ENCODE data around the gene NFKB2. TPM values are rescaled to one million over a fixed set of nuclear protein-coding genes. Genes with fewer than 3 reads are reported as not detected.

The NFKB2 gene
- total RNA-seq, 2 donors from 2014 or later = 28.7 to 45.2 TPM

DNA sequence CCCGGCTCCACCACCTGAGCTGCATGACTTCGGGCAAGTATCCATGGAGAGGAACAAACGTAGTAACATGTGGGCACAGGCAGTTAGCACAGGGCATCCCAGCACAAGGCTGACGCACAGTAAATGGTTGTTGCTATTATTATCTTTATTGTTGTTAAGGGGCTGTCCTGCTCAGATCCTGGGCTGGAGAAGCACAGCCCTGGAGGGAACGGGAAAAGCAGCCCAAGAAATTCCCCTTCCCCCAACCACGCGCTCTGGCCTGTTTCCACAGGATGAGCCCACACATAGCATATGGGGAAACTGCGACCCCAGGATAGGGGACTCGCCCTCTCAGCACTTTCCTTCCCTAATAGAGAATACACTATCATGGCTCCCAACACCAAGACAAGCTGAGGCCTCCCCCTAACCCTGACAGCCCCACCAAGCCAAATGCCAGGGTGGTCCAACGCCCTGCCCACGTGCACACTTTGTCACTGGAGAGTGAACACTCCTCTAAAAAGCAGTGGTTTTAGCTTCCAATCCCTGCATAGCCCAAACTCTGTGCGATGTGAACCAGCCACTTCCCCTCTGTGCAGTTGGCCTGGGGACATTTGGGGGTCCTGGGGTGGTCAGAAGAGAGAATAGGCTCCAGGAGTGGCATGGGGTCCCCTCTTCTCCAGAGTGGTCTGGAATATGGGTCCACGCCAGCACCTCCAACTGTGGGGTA is 12.1 kb downstream of the NFKB2 start:
- TF ChIP-seq, protein P1, sequence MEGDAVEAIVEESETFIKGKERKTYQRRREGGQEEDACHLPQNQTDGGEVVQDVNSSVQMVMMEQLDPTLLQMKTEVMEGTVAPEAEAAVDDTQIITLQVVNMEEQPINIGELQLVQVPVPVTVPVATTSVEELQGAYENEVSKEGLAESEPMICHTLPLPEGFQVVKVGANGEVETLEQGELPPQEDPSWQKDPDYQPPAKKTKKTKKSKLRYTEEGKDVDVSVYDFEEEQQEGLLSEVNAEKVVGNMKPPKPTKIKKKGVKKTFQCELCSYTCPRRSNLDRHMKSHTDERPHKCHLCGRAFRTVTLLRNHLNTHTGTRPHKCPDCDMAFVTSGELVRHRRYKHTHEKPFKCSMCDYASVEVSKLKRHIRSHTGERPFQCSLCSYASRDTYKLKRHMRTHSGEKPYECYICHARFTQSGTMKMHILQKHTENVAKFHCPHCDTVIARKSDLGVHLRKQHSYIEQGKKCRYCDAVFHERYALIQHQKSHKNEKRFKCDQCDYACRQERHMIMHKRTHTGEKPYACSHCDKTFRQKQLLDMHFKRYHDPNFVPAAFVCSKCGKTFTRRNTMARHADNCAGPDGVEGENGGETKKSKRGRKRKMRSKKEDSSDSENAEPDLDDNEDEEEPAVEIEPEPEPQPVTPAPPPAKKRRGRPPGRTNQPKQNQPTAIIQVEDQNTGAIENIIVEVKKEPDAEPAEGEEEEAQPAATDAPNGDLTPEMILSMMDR (conservative IDR thresholded peaks at IDR 0.05) = no peak
- H3K27ac ChIP-seq (ENCODE audit: low read depth, low read length) = no peak overlapping the region
- 85 to 91% methylated on average over 6 to 13 of the region's 13 CpGs for WGBS, 2 experiments (ENCODE audit: insufficient coverage in 1 of 2, insufficient read length in 1 of 2)
- Mint-ChIP-seq H3K4me3 (no peak overlapping the region), H3K4me1 (peaks cover 18% of the 10 kb centered on the region), H3K9me3 (no peaks in the 10 kb centered on the region), H3K27ac (no peak overlapping the region), H3K36me3 (ENCODE audit: low read depth) (no peaks in the 10 kb centered on the region), H3K27me3 (ENCODE audit: insufficient read depth) (peaks cover 66% of the 10 kb centered on the region)
- no peaks in the 10 kb centered on the region for H3K4me1 ChIP-seq (ENCODE audit: control insufficient read depth, insufficient read depth, low read length)
- H3K4me3 ChIP-seq (ENCODE audit: low read length) = no peak overlapping the region
- no peak for DNase-seq
- H3K9ac ChIP-seq (ENCODE audit: extremely low read depth, low read length, poor library complexity, severe bottlenecking) = no peak overlapping the region
- H3K9me3 ChIP-seq (ENCODE audit: control insufficient read depth, low read length) = no peaks in the 10 kb centered on the region
- H3K36me3 ChIP-seq (ENCODE audit: control insufficient read depth, insufficient read depth, low read length) = no peaks in the 10 kb centered on the region
- peaks cover 59% of the 10 kb centered on the region for H3K27me3 ChIP-seq (ENCODE audit: control insufficient read depth, insufficient read depth, low read length, poor library complexity, severe bottlenecking)

DNA sequence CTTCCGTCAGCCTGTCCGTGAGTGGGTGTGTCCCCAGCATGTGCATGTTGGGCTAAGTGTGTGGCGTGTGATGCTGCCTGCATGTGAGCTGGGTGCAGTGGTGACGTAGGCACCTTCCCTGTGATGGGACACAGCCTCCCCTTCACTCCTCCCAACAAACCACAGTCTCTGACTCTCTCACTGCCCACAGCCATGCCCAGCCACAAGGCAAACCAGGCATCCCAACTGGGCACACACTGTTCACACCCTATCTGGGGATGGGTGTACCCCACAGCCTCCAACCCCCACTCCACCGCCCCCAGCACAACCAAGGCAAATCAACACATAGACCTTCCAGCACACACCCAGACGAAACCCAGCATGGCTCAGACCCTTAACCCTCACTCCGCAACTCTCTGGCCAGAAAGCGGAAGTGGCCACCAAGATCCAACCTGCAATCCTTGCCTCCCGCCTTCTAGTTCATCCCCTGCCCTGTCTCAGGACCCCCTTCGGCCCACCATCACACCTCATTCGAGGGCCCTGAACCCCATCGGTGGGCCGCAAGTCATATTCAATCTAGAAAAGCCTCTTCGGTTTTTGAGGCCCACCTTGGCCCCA is 12.7 kb downstream of the NFKB2 start:
- Histone ChIP-seq H3K9me3 (ENCODE audit: control insufficient read depth, low read length) (no peaks in the 10 kb centered on the region), H3K27ac (ENCODE audit: low read depth, low read length) (no peak overlapping the region), H3K4me3 (ENCODE audit: low read length) (peak overlapping the region; percentile 62), H3K4me1 (ENCODE audit: control insufficient read depth, insufficient read depth, low read length) (no peaks in the 10 kb centered on the region), H3K27me3 (ENCODE audit: control insufficient read depth, insufficient read depth, low read length, poor library complexity, severe bottlenecking) (peaks cover 65% of the 10 kb centered on the region), H3K9ac (ENCODE audit: extremely low read depth, low read length, poor library complexity, severe bottlenecking) (no peak overlapping the region), H3K36me3 (ENCODE audit: control insufficient read depth, insufficient read depth, low read length) (no peaks in the 10 kb centered on the region)
- WGBS, 2 experiments (ENCODE audit: insufficient coverage in 1 of 2, insufficient read length in 1 of 2) = 79 to 85% methylated on average over 10 to 14 of the region's 14 CpGs
- TF ChIP-seq, protein P1 (conservative IDR thresholded peaks at IDR 0.05) = no peak
- H3K4me1 Mint-ChIP-seq = peaks cover 18% of the 10 kb centered on the region
- peak overlapping the region; percentile 53 for H3K4me3 Mint-ChIP-seq
- no peak for DNase-seq
- H3K27ac Mint-ChIP-seq = no peak overlapping the region
- H3K9me3 Mint-ChIP-seq = no peaks in the 10 kb centered on the region
- H3K36me3 Mint-ChIP-seq (ENCODE audit: low read depth) = no peaks in the 10 kb centered on the region
- peaks cover 73% of the 10 kb centered on the region for H3K27me3 Mint-ChIP-seq (ENCODE audit: insufficient read depth)

DNA sequence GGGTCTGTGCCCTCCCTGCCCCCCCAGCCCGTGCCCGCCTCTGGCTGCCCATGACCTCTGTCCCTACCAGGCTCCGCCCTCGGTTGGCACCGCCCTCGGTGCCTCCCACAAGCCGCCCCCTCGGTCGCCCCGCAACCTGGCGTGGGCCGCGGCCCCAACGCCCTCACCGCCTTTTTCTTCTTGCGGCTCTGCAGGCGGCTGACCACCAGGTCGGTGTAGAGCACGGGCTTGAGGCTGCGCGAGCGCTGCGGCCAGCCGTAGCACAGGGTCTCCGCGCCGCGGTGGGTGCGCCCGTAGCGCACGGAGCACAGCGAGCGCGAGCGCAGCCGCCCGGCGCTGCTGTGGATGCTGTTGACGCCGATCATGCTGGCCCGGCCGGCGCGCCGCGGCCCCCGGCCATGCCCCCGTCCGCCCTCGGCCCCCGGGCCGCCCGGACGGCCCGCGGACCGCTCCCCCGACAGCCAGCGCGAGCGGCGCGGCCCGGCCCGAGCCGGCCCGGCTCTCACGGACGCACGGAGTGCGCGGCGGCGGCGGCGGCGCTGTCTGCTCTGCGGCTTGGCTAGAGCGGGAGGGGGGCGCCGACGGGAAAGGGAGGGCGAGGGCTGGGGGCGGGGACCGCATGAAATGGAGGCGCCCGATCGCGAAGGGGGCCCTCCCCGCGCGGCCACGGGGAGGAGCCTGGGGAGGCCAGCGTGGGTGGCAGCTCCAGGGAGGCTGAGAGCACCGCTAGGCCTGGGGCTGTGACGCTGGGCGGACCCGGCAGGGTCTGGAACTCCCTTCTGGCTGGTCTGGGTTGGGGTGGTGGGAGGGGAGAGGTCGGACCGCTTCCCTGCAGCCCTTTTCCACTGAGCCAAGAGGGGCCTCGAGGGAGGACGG is 13.5 kb downstream of the NFKB2 start:
- peak overlapping the region; percentile 62 for H3K4me3 ChIP-seq (ENCODE audit: low read length)

More for the DNA sequence above, 13.5 kb downstream of the NFKB2 start:
- peaks cover 65% of the 10 kb centered on the region for H3K27me3 ChIP-seq (ENCODE audit: control insufficient read depth, insufficient read depth, low read length, poor library complexity, severe bottlenecking)
- TF ChIP-seq, protein P1 (conservative IDR thresholded peaks at IDR 0.05) = no peak
- H3K9me3 ChIP-seq (ENCODE audit: control insufficient read depth, low read length) = no peaks in the 10 kb centered on the region
- Mint-ChIP-seq H3K27me3 (ENCODE audit: insufficient read depth) (peaks cover 74% of the 10 kb centered on the region), H3K9me3 (no peaks in the 10 kb centered on the region), H3K27ac (no peak overlapping the region), H3K4me3 (peak overlapping the region; percentile 53), H3K36me3 (ENCODE audit: low read depth) (no peaks in the 10 kb centered on the region), H3K4me1 (peaks cover 18% of the 10 kb centered on the region)
- no peaks in the 10 kb centered on the region for H3K36me3 ChIP-seq (ENCODE audit: control insufficient read depth, insufficient read depth, low read length)
- H3K27ac ChIP-seq (ENCODE audit: low read depth, low read length) = no peak overlapping the region
- WGBS, 2 experiments (ENCODE audit: insufficient coverage in 1 of 2, insufficient read length in 1 of 2) = 0 to 3% methylated on average over 1 to 101 of the region's 103 CpGs
- H3K4me1 ChIP-seq (ENCODE audit: control insufficient read depth, insufficient read depth, low read length) = no peaks in the 10 kb centered on the region
- DNase-seq = peak; percentile 78
- H3K9ac ChIP-seq (ENCODE audit: extremely low read depth, low read length, poor library complexity, severe bottlenecking) = no peak overlapping the region
